ENCODE measurements around the gene PIEZO2.

Gene PIEZO2

DNA sequence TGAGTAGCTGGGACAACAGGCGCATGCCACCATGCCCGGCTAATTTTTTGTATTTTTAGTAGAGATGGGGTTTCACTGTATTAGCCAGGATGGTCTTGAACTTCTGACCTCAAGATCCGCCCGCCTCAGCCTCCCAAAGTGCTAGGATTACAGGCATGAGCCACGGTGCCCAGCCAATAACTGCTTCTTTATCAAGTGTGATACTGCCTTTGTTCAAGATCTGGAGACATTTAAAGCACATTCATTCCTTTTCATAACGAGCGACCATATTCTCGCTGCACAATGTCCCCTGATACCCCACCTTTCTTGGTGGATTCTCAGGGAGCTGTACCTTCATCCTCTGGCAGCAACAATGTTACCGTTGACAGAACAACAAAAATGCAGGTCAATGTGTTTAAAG is 75.4 kb downstream of the PIEZO2 start:
- no peaks in the 10 kb centered on the region for H3K9me2 ChIP-seq (replicated peaks; ENCODE audit: control insufficient read depth, low read length)
- no peak overlapping the region for H3K4me2 ChIP-seq (ENCODE audit: low read length)
- H3K36me3 ChIP-seq (ENCODE audit: control insufficient read depth, low read length), result no peaks in the 10 kb centered on the region
- H3K27me3 ChIP-seq (ENCODE audit: control insufficient read depth, low read length), result no peaks in the 10 kb centered on the region
- H3K9me3 ChIP-seq (ENCODE audit: control insufficient read depth, insufficient read depth, low read length), result no peaks in the 10 kb centered on the region
- TF ChIP-seq, protein P1, sequence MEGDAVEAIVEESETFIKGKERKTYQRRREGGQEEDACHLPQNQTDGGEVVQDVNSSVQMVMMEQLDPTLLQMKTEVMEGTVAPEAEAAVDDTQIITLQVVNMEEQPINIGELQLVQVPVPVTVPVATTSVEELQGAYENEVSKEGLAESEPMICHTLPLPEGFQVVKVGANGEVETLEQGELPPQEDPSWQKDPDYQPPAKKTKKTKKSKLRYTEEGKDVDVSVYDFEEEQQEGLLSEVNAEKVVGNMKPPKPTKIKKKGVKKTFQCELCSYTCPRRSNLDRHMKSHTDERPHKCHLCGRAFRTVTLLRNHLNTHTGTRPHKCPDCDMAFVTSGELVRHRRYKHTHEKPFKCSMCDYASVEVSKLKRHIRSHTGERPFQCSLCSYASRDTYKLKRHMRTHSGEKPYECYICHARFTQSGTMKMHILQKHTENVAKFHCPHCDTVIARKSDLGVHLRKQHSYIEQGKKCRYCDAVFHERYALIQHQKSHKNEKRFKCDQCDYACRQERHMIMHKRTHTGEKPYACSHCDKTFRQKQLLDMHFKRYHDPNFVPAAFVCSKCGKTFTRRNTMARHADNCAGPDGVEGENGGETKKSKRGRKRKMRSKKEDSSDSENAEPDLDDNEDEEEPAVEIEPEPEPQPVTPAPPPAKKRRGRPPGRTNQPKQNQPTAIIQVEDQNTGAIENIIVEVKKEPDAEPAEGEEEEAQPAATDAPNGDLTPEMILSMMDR (IDR thresholded peaks at IDR 0.05; ENCODE audit: low read depth, low read length, poor library complexity, severe bottlenecking), result no peak
- no peak for TF ChIP-seq EZH2phosphoT487 (IDR thresholded peaks at IDR 0.05; ENCODE audit: borderline replicate concordance, low read length)
- no peaks in the 10 kb centered on the region for H3F3A ChIP-seq (ENCODE audit: control insufficient read depth, insufficient read depth)
- no peaks in the 10 kb centered on the region for H4K20me1 ChIP-seq (ENCODE audit: control insufficient read depth, insufficient read depth, low read depth, low read length)
- no peaks in the 10 kb centered on the region for H3K4me1 ChIP-seq (ENCODE audit: control insufficient read depth, low read length)
- H3K27ac ChIP-seq (ENCODE audit: low read depth, low read length), result no peak overlapping the region
- H3K4me3 ChIP-seq (ENCODE audit: low read length), result no peak overlapping the region
- no peaks in the 10 kb centered on the region for H3K79me2 ChIP-seq (ENCODE audit: control insufficient read depth, low read length)

DNA sequence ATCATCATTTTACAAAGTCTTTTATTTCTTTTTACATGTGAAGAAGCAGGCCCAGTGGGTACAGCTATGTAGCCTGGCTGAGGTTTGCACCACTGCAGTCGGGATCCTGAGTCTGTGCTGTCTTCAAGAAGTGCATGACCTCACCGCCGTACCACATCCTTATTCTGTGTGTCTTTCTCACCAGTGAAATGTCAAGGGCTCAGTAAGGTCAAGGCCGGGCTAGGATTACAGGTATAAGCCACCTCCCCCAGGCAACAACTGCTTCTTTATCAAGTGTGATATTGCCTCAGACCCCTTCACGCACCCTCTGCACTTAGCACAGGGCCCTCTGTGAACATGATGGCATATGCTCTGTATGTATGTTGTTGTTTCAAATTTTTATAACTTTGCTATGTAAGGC is 76.7 kb downstream of the PIEZO2 start:
- no peak overlapping the region for H3K27ac ChIP-seq (ENCODE audit: low read depth, low read length)
- no peaks in the 10 kb centered on the region for H3F3A ChIP-seq (ENCODE audit: control insufficient read depth, insufficient read depth)
- H3K36me3 ChIP-seq (ENCODE audit: control insufficient read depth, low read length), result no peaks in the 10 kb centered on the region
- H3K4me2 ChIP-seq (ENCODE audit: low read length), result no peak overlapping the region
- H4K20me1 ChIP-seq (ENCODE audit: control insufficient read depth, insufficient read depth, low read depth, low read length), result no peaks in the 10 kb centered on the region
- no peaks in the 10 kb centered on the region for H3K79me2 ChIP-seq (ENCODE audit: control insufficient read depth, low read length)
- TF ChIP-seq, protein P1 (IDR thresholded peaks at IDR 0.05; ENCODE audit: low read depth, low read length, poor library complexity, severe bottlenecking), result no peak
- no peak for TF ChIP-seq EZH2phosphoT487 (IDR thresholded peaks at IDR 0.05; ENCODE audit: borderline replicate concordance, low read length)
- no peak overlapping the region for H3K4me3 ChIP-seq (ENCODE audit: low read length)
- H3K9me2 ChIP-seq (replicated peaks; ENCODE audit: control insufficient read depth, low read length), result no peaks in the 10 kb centered on the region
- no peaks in the 10 kb centered on the region for H3K27me3 ChIP-seq (ENCODE audit: control insufficient read depth, low read length)
- H3K4me1 ChIP-seq (ENCODE audit: control insufficient read depth, low read length), result no peaks in the 10 kb centered on the region
- no peaks in the 10 kb centered on the region for H3K9me3 ChIP-seq (ENCODE audit: control insufficient read depth, insufficient read depth, low read length)

DNA sequence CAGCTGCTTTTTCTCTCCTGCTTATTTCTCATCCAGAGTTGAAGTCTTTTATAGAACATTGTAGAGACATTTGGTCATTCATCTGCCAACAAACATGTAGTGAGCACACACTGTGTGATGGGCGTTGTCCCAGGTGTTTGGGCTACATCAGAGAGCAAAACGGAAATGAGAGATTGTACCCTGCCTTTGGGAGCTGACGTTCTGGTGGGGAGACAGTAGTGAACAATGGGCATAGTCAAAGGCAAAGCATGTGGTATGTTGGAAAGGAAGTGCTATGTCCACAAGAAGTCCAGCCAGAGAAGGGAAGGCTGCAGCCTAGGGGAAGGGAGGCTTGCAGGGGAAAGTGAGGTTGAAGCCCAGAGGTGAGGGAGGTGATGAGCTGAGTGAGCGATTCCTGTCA is 78.1 kb downstream of the PIEZO2 start:
- Histone ChIP-seq H3K9me3 (ENCODE audit: control insufficient read depth, insufficient read depth, low read length) (no peaks in the 10 kb centered on the region), H3K4me2 (ENCODE audit: low read length) (no peak overlapping the region), H3K36me3 (ENCODE audit: control insufficient read depth, low read length) (no peaks in the 10 kb centered on the region), H4K20me1 (ENCODE audit: control insufficient read depth, insufficient read depth, low read depth, low read length) (no peaks in the 10 kb centered on the region), H3K27me3 (ENCODE audit: control insufficient read depth, low read length) (no peaks in the 10 kb centered on the region), H3K27ac (ENCODE audit: low read depth, low read length) (no peak overlapping the region), H3K4me3 (ENCODE audit: low read length) (no peak overlapping the region), H3K4me1 (ENCODE audit: control insufficient read depth, low read length) (no peaks in the 10 kb centered on the region), H3F3A (ENCODE audit: control insufficient read depth, insufficient read depth) (no peaks in the 10 kb centered on the region), H3K9me2 (replicated peaks; ENCODE audit: control insufficient read depth, low read length) (no peaks in the 10 kb centered on the region), H3K79me2 (ENCODE audit: control insufficient read depth, low read length) (no peaks in the 10 kb centered on the region)
- TF ChIP-seq, protein P1 (IDR thresholded peaks at IDR 0.05; ENCODE audit: low read depth, low read length, poor library complexity, severe bottlenecking), result no peak
- no peak for TF ChIP-seq EZH2phosphoT487 (IDR thresholded peaks at IDR 0.05; ENCODE audit: borderline replicate concordance, low read length)

DNA sequence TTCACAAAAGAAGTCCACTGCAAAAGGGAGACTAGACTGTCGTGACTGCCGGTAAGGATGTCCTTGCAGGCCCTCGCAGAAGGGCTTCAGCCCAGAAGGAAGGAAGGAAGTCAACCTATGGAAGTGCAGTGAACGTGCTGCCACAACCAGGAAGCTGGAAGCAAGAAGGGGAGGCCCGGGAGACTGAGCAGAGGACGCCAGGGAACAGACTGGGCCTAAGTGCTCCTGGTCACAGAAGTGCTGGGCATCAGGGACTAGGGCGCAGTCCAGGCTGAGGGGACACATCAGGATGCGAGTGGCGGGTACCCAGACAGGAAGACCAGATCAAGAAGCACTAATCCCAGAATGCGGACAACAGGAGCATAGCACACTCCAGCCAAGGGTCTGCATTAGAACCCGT is 78.8 kb downstream of the PIEZO2 start:
- H3K79me2 ChIP-seq (ENCODE audit: control insufficient read depth, low read length), result no peaks in the 10 kb centered on the region
- no peaks in the 10 kb centered on the region for H4K20me1 ChIP-seq (ENCODE audit: control insufficient read depth, insufficient read depth, low read depth, low read length)
- no peaks in the 10 kb centered on the region for H3K4me1 ChIP-seq (ENCODE audit: control insufficient read depth, low read length)
- H3K27me3 ChIP-seq (ENCODE audit: control insufficient read depth, low read length), result no peaks in the 10 kb centered on the region
- H3K4me3 ChIP-seq (ENCODE audit: low read length), result no peak overlapping the region
- H3K36me3 ChIP-seq (ENCODE audit: control insufficient read depth, low read length), result no peaks in the 10 kb centered on the region
- H3F3A ChIP-seq (ENCODE audit: control insufficient read depth, insufficient read depth), result no peaks in the 10 kb centered on the region
- no peak overlapping the region for H3K27ac ChIP-seq (ENCODE audit: low read depth, low read length)
- H3K4me2 ChIP-seq (ENCODE audit: low read length), result no peak overlapping the region
- no peaks in the 10 kb centered on the region for H3K9me2 ChIP-seq (replicated peaks; ENCODE audit: control insufficient read depth, low read length)
- no peak for TF ChIP-seq EZH2phosphoT487 (IDR thresholded peaks at IDR 0.05; ENCODE audit: borderline replicate concordance, low read length)
- TF ChIP-seq, protein P1 (IDR thresholded peaks at IDR 0.05; ENCODE audit: low read depth, low read length, poor library complexity, severe bottlenecking), result no peak
- H3K9me3 ChIP-seq (ENCODE audit: control insufficient read depth, insufficient read depth, low read length), result no peaks in the 10 kb centered on the region

Measured in DOHH2 (cell line).